ENCODE data around the gene ZNF121.
"Not testable (repeated sequence)": the region's sequence is repeated elsewhere in the genome, so short reads cannot be mapped to it uniquely, and the experiment has no call there.

Gene ZNF121

DNA sequence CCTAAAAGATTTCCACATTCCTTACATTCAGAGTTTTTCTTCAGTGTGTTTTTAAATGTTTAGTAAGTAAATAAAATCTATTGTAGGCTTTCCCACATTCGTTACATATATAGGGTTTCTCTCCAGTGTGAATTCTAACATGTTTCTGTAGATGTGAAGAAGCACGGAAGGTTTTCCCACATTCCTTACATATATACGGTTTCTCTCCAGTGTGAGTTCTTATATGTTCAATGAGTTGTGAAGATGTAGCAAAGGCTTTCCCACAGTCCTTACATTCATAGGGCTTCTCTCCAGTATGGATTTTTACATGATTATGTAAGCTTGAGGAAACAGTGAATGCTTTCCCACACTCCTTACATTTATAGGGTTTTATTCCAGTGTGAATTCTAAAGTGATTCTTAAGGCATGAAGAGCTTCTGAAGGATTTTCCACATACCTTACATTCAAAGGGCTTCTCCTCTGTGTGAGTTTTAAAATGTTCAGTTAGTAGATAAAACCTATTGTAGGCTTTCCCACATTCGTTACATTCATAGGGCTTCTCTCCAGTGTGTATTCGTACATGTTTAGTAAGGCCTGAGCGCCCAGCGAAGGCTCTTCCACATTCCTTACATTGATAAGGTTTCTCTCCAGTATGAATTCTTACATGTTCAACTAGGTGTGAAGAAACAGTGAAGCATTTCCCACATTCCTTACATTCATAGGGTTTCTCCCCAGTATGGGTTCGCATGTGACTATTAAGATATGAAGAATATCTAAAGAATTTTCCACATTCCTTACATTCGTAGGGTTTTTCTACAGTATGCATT is 18.2 kb downstream of the ZNF121 start:
- no peak overlapping the region for H3K4me3 Mint-ChIP-seq
- H3K4me1 Mint-ChIP-seq (ENCODE audit: low read depth): peaks cover 1% of the 10 kb centered on the region
- H3K27me3 Mint-ChIP-seq: no peaks in the 10 kb centered on the region
- H3K27ac Mint-ChIP-seq: no peak overlapping the region
- peaks cover 54% of the 10 kb centered on the region for H3K9me3 Mint-ChIP-seq
- H3K36me3 Mint-ChIP-seq (ENCODE audit: low read depth): peaks cover 100% of the 10 kb centered on the region

DNA sequence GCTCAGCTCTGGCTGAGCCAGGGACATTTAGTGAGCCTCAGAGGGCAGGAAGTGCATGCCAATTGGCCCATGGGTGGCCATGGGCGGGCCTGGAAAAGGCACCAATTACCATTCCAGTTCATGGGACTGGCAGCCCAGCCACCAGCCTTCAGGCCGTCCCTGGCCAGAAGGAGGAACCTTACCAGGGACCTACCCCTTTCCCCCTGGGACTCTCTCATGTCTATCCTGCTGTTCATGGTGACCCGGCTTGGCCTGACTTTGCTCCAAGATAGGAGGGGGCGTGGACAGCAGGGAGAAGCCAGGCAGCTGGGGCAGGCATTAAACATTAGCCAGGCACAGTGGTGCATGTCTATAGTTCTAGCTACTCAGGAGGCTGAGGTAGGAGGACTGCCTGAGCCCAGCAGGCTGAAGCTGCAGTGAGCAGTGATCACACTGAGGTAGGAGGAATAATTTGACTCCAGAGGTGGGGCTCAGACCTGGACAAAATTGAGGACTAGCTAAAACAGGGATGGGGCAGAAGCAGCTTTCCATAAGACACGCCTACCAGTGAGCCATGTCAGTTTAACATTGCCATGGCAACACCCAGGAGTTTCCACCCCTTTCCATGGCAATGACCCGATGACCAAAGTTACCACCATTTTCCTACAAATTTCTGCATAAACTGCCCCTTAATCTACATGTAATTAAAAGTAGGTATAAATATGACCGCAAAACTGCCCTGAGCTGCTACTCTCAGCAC is 31.6 kb downstream of the ZNF121 start:
- Mint-ChIP-seq H3K27ac (no peak overlapping the region), H3K27me3 (no peaks in the 10 kb centered on the region), H3K36me3 (ENCODE audit: low read depth) (peaks cover 32% of the 10 kb centered on the region), H3K4me1 (ENCODE audit: low read depth) (no peaks in the 10 kb centered on the region), H3K4me3 (no peak overlapping the region), H3K9me3 (peaks cover 19% of the 10 kb centered on the region)

DNA sequence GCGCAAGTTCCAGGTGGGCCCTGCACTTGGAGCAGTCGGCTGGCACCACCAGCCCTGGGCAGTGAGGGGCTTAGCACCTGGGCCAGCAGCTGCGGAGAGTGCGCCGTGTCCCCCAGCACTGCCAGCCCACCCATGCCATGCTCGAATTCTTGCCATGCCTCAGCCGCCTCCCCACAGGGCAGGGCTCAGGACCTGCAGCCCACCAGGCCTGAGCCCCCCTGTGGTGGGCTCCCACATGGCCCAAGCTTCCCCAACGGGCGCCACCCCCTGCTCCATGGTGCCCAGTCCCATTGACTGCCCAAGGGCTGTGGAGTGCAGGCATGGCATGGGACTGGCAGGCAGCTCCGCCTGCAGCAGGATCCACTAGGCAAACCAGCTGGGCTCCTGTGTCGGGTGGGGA is 36.4 kb downstream of the ZNF121 start:
- Mint-ChIP-seq H3K27ac (no peak overlapping the region), H3K9me3 (peaks cover 21% of the 10 kb centered on the region), H3K4me1 (ENCODE audit: low read depth) (no peaks in the 10 kb centered on the region), H3K27me3 (no peaks in the 10 kb centered on the region), H3K4me3 (no peak overlapping the region), H3K36me3 (ENCODE audit: low read depth) (peaks cover 13% of the 10 kb centered on the region)

DNA sequence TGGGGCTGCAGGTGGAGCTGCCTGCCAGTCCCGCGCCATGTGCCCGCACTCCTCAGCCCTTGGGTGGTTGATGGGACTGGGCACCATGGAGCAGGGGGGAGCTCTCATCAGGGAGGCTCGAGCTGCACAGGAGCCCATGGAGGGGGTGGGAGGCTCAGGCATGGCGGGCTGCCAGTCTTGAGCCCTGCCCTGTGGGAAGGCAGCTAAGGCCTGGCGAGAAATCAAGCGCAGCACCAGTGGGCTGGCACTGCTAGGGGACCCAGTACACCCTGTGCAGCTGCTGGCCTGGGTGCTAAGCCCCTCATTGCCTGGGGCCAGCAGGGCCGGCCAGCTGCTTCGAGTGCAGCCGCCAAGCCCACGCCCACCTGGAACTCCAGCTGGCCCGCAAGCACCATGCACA is 43.0 kb downstream of the ZNF121 start:
- Mint-ChIP-seq H3K36me3 (ENCODE audit: low read depth) (peaks cover 30% of the 10 kb centered on the region), H3K9me3 (peaks cover 15% of the 10 kb centered on the region), H3K4me1 (ENCODE audit: low read depth) (peaks cover 25% of the 10 kb centered on the region)
- not testable (repeated sequence) for H3K27ac Mint-ChIP-seq, H3K27me3 Mint-ChIP-seq, H3K4me3 Mint-ChIP-seq

DNA sequence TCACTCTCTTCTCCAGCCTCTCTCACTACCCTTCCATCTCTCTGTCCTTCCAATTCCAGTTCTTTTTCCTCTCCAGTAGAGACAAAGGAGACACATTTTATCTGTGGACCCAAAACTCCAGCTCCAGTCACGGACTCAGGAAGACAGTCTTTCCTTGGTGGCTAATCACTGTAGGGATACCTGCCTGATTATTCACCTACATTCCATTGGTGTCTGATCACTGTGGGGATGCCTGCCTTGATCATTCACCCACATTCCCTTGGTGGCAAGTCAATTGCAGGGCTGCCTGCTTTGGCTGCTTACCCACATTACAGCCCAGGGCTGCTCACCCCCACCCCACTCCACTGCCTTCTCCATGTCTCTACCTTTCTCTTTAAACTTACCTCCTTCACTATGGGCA is 44.4 kb downstream of the ZNF121 start:
- peaks cover 43% of the 10 kb centered on the region for H3K36me3 Mint-ChIP-seq (ENCODE audit: low read depth)
- peak overlapping the region; percentile 80 for H3K27ac Mint-ChIP-seq
- peaks cover 28% of the 10 kb centered on the region for H3K4me1 Mint-ChIP-seq (ENCODE audit: low read depth)
- peak overlapping the region; percentile 99 for H3K4me3 Mint-ChIP-seq
- H3K9me3 Mint-ChIP-seq: peaks cover 22% of the 10 kb centered on the region
- H3K27me3 Mint-ChIP-seq: not testable (repeated sequence)

DNA sequence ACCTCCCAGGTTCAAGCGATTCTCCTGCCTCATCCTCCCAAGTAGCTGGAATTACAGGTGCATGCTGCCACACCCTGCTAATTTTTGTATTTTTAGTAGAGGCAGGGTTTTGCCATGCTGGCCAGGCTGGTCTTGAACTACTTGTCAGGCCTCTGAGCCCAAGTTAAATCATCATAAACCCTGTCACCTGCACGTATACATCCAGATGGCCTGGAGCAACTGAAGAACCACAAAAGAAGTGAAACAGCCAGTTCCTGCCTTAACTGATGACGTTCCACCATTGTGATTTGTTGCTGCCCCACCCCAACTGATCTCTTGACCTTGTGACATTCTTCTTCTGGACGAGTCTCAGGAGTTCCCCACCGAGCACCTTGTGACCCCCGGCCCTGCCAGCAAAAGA is 45.1 kb downstream of the ZNF121 start:
- Mint-ChIP-seq H3K9me3 (peaks cover 22% of the 10 kb centered on the region), H3K4me3 (peak overlapping the region; percentile 99)

DNA sequence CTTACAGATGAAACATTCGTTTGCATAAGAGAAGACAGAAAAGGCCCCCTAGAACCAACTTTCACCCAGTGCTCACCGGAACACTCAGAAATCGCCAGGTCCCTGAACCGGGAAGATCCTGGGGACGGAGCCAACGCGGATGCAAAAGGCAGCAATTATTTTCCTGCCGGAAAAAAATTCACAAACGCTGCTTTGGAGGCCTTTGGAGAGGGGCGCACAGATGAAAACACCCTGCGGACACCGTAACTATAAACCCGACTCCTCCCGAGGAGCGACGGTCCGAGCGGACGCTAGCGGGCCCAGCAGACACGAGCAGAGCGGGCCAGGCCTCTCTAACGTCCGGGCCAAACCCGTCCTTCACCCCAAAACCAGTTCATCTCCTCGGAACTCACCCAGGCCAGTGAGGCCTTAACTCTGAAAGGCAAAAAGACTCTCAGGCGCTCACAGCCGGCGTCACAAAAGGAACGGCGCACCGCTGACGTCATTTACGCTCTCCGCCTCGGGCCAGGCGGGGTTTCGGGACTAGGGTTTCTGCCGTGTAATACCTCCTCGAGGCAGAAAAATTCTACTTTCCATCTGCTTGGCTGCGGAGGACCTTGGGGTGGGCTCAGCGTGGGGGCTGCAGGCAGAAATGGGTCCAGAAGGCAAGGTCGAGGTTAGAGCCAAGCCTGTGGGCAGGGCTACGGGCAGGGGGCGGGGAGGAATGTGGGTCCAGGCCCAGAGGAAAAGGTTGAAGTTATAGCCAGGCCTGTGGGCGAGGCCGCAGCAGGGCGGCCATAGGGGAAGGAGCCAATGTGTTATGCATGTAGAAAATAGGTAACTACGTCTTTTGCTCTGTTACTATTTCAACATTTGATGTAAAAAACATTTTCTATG is 45.9 kb downstream of the ZNF121 start, which contains the start of gene ZNF426:
Gene ZNF426 (minus strand): TSS at position 463 of the 876 bp plus-strand sequence. CDS start 2,413 bp downstream, outside the sequence.
- Mint-ChIP-seq H3K4me1 (ENCODE audit: low read depth) (peaks cover 28% of the 10 kb centered on the region), H3K4me3 (peak within 1 kb of the TSS; percentile 99), H3K9me3 (peaks cover 28% of the 10 kb centered on the region), H3K27me3 (no peaks in the 10 kb centered on the region), H3K36me3 (ENCODE audit: low read depth) (peaks cover 58% of the 10 kb centered on the region), H3K27ac (peak within 1 kb of the TSS; percentile 98)

More for the DNA sequence above, 45.1 kb downstream of the ZNF121 start:
- H3K4me1 Mint-ChIP-seq (ENCODE audit: low read depth): peaks cover 28% of the 10 kb centered on the region
- H3K27me3 Mint-ChIP-seq: not testable (repeated sequence)
- H3K27ac Mint-ChIP-seq: peak overlapping the region; percentile 98
- H3K36me3 Mint-ChIP-seq (ENCODE audit: low read depth): peaks cover 51% of the 10 kb centered on the region

DNA sequence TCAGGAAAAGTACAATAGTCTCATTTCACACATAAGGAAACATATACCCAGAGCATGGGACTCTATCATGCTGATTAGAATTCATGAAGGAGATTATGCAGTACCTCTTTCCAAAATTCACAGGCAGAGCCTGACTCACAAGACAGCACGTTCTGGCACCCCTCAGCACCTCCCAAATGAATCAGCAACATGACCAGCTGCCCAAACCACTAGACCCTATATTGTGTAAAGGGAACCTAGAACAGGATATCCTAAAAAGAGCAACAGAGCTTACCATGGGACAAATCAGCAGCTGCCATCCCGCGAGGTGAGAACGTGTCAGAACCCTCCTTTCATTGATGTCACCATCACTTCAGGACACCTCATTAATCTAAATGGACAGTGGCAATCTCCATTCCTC is 48.4 kb downstream of the ZNF121 start:
- Mint-ChIP-seq H3K36me3 (ENCODE audit: low read depth) (peaks cover 83% of the 10 kb centered on the region), H3K9me3 (peaks cover 48% of the 10 kb centered on the region), H3K27me3 (no peaks in the 10 kb centered on the region), H3K27ac (no peak overlapping the region), H3K4me3 (no peak overlapping the region), H3K4me1 (ENCODE audit: low read depth) (peaks cover 28% of the 10 kb centered on the region)

DNA sequence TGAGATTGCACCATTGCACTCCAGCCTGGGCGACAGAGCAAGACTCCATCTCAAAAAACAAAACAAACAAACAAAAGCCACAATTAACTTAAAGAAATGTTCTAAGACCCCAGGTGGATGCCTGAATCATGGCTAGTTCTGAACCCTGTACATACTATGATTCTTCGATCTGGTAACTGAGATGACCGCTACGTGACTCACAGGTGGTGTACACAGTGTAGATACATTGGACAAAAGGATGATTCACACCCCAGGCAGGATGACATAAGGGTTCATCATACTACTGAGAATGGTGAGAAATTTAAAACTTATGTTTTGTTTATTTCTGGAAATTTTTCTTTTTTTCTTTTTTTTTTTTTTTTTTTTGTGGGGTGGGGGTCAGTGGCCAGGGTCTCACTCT is 52.4 kb downstream of the ZNF121 start:
- no peak overlapping the region for H3K4me3 Mint-ChIP-seq
- peaks cover 59% of the 10 kb centered on the region for H3K9me3 Mint-ChIP-seq
- H3K27ac Mint-ChIP-seq: no peak overlapping the region
- H3K36me3 Mint-ChIP-seq (ENCODE audit: low read depth): peaks cover 97% of the 10 kb centered on the region
- H3K27me3 Mint-ChIP-seq: no peaks in the 10 kb centered on the region
- peaks cover 3% of the 10 kb centered on the region for H3K4me1 Mint-ChIP-seq (ENCODE audit: low read depth)

DNA sequence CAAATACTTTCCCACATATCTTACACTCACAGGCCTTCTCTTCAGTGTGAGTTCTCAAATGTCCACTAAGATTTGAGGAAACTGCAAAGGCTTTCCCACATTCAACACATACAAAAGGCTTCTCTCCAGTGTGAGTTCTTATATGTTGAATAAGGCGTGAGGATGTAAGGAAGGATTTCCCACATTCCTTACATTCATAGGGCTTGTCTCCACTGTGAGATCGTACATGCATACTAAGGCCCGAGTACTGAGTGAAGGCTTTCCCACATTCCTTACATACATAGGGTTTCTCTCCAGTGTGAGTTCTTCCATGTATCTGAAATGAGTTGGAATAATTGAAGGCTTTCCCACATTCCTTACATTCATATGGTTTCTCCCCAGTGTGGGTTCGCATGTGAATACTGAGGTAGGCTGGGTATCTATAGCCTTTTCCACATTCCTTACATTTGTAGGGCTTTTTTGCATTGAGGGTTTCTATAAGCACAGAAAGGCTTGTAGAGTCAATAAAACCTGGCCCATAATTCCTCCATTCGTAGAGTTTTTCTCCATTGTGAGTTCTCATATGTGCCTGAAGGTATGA is 55.5 kb downstream of the ZNF121 start:
- Mint-ChIP-seq H3K9me3 (peaks cover 68% of the 10 kb centered on the region), H3K36me3 (ENCODE audit: low read depth) (peaks cover 94% of the 10 kb centered on the region), H3K27ac (no peak overlapping the region), H3K4me1 (ENCODE audit: low read depth) (no peaks in the 10 kb centered on the region), H3K27me3 (no peaks in the 10 kb centered on the region), H3K4me3 (no peak overlapping the region)

DNA sequence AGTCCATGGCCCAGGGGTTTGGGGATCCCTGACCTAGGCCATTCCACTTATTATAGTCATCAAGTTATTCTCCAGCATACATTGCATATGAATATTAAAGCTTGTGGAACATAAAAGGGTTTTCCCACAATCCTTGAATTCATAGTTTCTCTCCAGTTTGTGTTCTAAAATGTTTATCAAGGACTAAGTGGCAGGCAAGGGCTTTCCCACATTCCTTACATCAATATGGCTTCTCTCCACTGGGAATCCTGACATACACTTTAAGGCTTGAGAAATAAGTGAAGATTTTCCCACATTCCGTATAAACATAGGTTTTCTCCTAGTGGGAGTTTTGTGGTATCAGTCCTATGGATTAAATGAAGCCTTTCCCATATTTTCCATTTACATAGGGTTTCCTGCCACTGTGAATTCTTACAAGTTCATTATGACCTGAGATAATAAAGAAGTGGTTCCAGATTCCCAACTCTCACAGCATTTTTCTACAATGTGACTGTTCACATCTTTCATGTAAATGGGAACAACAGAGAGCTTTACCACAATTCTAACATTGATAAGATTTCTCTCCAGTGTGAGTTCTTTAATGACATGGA is 60.3 kb downstream of the ZNF121 start:
- Mint-ChIP-seq H3K9me3 (peaks cover 54% of the 10 kb centered on the region), H3K4me1 (ENCODE audit: low read depth) (no peaks in the 10 kb centered on the region), H3K36me3 (ENCODE audit: low read depth) (peaks cover 65% of the 10 kb centered on the region), H3K4me3 (no peak overlapping the region), H3K27me3 (no peaks in the 10 kb centered on the region), H3K27ac (no peak overlapping the region)

All from stimulated activated naive CD8-positive, alpha-beta T cell treated with anti-CD3 and anti-CD28 coated beads, Interleukin-15, Interleukin-2, amounts not matched to agents 100 ng/mL and 50 ng/mL, for 24 hours (primary cell).